Measurements from ENCODE around the gene CLP1. TPM values are rescaled to one million over a fixed set of nuclear protein-coding genes. Genes with fewer than 3 reads are reported as not detected.

CLP1 gene
- polyA plus RNA-seq (2011; rRNA removed) (19.0 and 19.6 TPM in 2 replicates), polyA minus RNA-seq (2011; rRNA and poly(A)+ RNA removed) (6.2 and 13.7 TPM in 2 replicates)

DNA sequence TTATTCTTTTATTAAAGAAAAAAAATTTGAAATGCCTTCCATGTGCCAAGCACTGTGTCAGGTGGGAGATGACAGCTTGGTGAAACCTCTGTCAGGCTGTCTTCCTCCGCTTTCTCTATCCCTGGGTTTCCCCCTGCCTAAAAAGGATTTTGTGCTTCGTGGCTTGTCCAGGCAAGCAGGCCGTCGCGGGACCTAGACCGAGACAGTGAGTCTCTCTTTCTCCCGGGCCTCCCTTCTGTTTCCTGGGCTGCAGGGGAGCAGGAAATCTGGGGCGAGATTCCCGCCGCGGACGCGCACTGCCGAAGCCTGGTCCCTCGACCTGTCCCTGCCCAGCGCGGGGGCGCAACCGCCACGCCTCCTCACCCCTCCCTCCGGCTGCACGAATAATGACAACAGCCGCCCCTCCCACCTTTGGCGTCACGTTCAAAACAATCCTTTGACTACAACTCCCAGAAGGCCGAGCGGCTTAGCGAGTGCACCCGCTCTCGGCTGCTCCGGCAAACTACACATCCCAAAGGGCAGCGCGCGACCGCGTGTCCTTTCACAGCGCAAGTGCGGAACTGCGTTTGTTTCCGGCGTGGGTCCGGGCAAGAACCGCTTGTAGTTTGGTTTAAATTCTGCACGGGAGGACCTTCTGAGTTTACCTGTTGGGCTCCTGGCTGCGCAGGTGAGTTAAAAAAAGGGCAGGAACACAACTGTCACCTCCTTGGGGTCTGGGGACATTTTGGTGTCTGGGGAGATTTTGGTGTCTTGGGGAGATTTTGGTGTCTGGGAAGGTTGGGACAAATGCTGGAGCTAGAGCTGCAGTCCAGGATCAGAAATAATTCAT lies at the start of gene CLP1:
Gene CLP1 (plus strand): TSS at position 569 of the 829 bp plus-strand sequence. CDS start 1,715 bp downstream, outside the sequence.
- peaks cover 14% of the 10 kb centered on the region for H3K36me3 ChIP-seq (ENCODE audit: control insufficient read depth, insufficient read depth, low read length)
- TF ChIP-seq, protein P1, sequence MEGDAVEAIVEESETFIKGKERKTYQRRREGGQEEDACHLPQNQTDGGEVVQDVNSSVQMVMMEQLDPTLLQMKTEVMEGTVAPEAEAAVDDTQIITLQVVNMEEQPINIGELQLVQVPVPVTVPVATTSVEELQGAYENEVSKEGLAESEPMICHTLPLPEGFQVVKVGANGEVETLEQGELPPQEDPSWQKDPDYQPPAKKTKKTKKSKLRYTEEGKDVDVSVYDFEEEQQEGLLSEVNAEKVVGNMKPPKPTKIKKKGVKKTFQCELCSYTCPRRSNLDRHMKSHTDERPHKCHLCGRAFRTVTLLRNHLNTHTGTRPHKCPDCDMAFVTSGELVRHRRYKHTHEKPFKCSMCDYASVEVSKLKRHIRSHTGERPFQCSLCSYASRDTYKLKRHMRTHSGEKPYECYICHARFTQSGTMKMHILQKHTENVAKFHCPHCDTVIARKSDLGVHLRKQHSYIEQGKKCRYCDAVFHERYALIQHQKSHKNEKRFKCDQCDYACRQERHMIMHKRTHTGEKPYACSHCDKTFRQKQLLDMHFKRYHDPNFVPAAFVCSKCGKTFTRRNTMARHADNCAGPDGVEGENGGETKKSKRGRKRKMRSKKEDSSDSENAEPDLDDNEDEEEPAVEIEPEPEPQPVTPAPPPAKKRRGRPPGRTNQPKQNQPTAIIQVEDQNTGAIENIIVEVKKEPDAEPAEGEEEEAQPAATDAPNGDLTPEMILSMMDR (IDR thresholded peaks at IDR 0.05; ENCODE audit: insufficient read depth, low read depth, low read length) = no peak
- ChIA-PET POLR2A (interaction anchor here (0.6 kb wide), 1 partner anchor 71 kb away, joined by 6 read pairs; no protein-coding TSS in a partner anchor), CTCF (interaction anchor here (0.9 to 4.0 kb wide), 5 partner anchors 9 to 164 kb away, joined by 3 to 12 read pairs (median 4); partner anchors contain the start of gene UBE2L6)
- peak; percentile 94 for DNase-seq (ENCODE audit: low read depth)
- H3K27me3 ChIP-seq (ENCODE audit: control insufficient read depth, insufficient read depth, low read length) = no peaks in the 10 kb centered on the region
- peak within 1 kb of the TSS; percentile 85 for H3K4me3 ChIP-seq (ENCODE audit: low read depth, low read length)

DNA sequence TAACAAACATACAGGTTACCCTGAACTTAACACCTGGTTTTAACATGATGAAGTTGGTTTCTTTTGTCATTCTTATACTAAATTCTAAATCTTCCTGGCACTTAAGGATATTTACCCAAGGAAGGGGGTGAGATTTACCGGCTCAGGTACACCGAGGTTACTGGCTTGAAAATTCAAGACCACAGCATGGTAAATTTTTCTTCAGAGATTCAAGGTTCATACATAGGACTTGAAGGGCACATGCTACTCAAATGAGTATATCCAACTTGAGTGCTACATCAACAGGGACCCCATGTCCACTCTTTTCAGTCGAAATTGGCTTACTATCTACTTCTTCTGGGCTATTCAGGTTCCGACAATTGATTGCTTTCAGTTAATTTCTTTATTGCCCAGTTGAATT lies 47.4 kb upstream of the CLP1 start:
- TF ChIP-seq, protein P1 (IDR thresholded peaks at IDR 0.05; ENCODE audit: insufficient read depth, low read depth, low read length) = no peak
- H3K36me3 ChIP-seq (ENCODE audit: control insufficient read depth, insufficient read depth, low read length) = peaks cover 12% of the 10 kb centered on the region
- no peaks in the 10 kb centered on the region; the same call in 1 of the 2 replicates for H3K27me3 ChIP-seq (ENCODE audit: control insufficient read depth, insufficient read depth, low read length)
- ChIA-PET CTCF (no interaction called here), POLR2A (no interaction called here)
- H3K4me3 ChIP-seq (ENCODE audit: low read depth, low read length) = no peak overlapping the region
- no peak for DNase-seq (ENCODE audit: low read depth)

- POLR2A ChIA-PET = no interaction called here
- peaks cover 9% of the 10 kb centered on the region; the same call in 1 of the 2 replicates for H3K36me3 ChIP-seq (ENCODE audit: control insufficient read depth, insufficient read depth, low read length)
- no peak overlapping the region for H3K4me3 ChIP-seq (ENCODE audit: low read depth, low read length)
- no peaks in the 10 kb centered on the region; the same call in 1 of the 2 replicates for H3K27me3 ChIP-seq (ENCODE audit: control insufficient read depth, insufficient read depth, low read length)
- DNase-seq (ENCODE audit: low read depth) = no peak
- TF ChIP-seq, protein P1 (IDR thresholded peaks at IDR 0.05; ENCODE audit: insufficient read depth, low read depth, low read length) = no peak
- CTCF ChIA-PET = interaction anchor here (0.7 kb wide), 1 partner anchor 27 kb away, joined by 3 read pairs; no protein-coding TSS in a partner anchor
Measured at GRCh38 chr11:57614234-57614772, 43.3 kb upstream of the CLP1 start.

GRCh38 chr11:57615308-57615707 lies 42.3 kb upstream of the CLP1 start:
- DNase-seq (ENCODE audit: low read depth) = no peak
- CTCF ChIA-PET = interaction anchor here (0.7 kb wide), 1 partner anchor 8 kb away, joined by 6 read pairs; no protein-coding TSS in a partner anchor
- Histone ChIP-seq H3K36me3 (ENCODE audit: control insufficient read depth, insufficient read depth, low read length) (peaks cover 9% of the 10 kb centered on the region; the same call in 1 of the 2 replicates), H3K27me3 (ENCODE audit: control insufficient read depth, insufficient read depth, low read length) (no peaks in the 10 kb centered on the region; the same call in 1 of the 2 replicates), H3K4me3 (ENCODE audit: low read depth, low read length) (no peak overlapping the region)
- POLR2A ChIA-PET = no interaction called here
- TF ChIP-seq, protein P1 (IDR thresholded peaks at IDR 0.05; ENCODE audit: insufficient read depth, low read depth, low read length) = no peak

GRCh38 chr11:57616595-57616994 lies 41.0 kb upstream of the CLP1 start:
- POLR2A ChIA-PET = no interaction called here
- peaks cover 7% of the 10 kb centered on the region; the same call in 1 of the 2 replicates for H3K36me3 ChIP-seq (ENCODE audit: control insufficient read depth, insufficient read depth, low read length)
- no peaks in the 10 kb centered on the region for H3K27me3 ChIP-seq (ENCODE audit: control insufficient read depth, insufficient read depth, low read length)
- no peak for DNase-seq (ENCODE audit: low read depth)
- no peak overlapping the region for H3K4me3 ChIP-seq (ENCODE audit: low read depth, low read length)
- CTCF ChIA-PET = interaction anchor here (1.7 kb wide), 1 partner anchor 18 kb away, joined by 4 read pairs; no protein-coding TSS in a partner anchor
- TF ChIP-seq, protein P1 (IDR thresholded peaks at IDR 0.05; ENCODE audit: insufficient read depth, low read depth, low read length) = no peak

Data from BJ (cell line).